ENCODE data around the gene AASS.

The AASS gene

GRCh38 chr7:122132341-122132740, 11.7 kb downstream of the AASS start:
- H3K4me3 ChIP-seq, result no peak overlapping the region
- no peak overlapping the region for H3K27ac ChIP-seq

GRCh38 chr7:122123746-122124145, 20.3 kb downstream of the AASS start:
- Histone ChIP-seq H3K27ac (no peak overlapping the region), H3K4me3 (no peak overlapping the region)

GRCh38 chr7:122118757-122119156, 25.3 kb downstream of the AASS start:
- no peak overlapping the region for H3K27ac ChIP-seq
- H3K4me3 ChIP-seq, result no peak overlapping the region

- H3K4me3 ChIP-seq, result no peak overlapping the region
Observed at GRCh38 chr7:122103064-122103463, 41.0 kb downstream of the AASS start.

GRCh38 chr7:122100021-122100420, 44.0 kb downstream of the AASS start:
- Histone ChIP-seq H3K4me3 (no peak overlapping the region), H3K27ac (no peak overlapping the region)

More at GRCh38 chr7:122103064-122103463, 41.0 kb downstream of the AASS start:
- no peak overlapping the region for H3K27ac ChIP-seq

GRCh38 chr7:122095642-122096041, 48.4 kb downstream of the AASS start:
- no peak overlapping the region for H3K27ac ChIP-seq
- no peak overlapping the region for H3K4me3 ChIP-seq

GRCh38 chr7:122094549-122094948, 49.5 kb downstream of the AASS start:
- Histone ChIP-seq H3K4me3 (no peak overlapping the region), H3K27ac (no peak overlapping the region)

GRCh38 chr7:122092964-122093797, 50.9 kb downstream of the AASS start:
- Histone ChIP-seq H3K4me3 (no peak overlapping the region), H3K27ac (no peak overlapping the region)

GRCh38 chr7:122082670-122083069, 61.4 kb downstream of the AASS start:
- Histone ChIP-seq H3K27ac (no peak overlapping the region), H3K4me3 (no peak overlapping the region)

GRCh38 chr7:122082160-122082559, 61.9 kb downstream of the AASS start:
- Histone ChIP-seq H3K27ac (no peak overlapping the region), H3K4me3 (no peak overlapping the region)

- Histone ChIP-seq H3K27ac (no peak overlapping the region), H3K4me3 (no peak overlapping the region)
Observed at GRCh38 chr7:122073635-122074034, 70.4 kb downstream of the AASS start.

GRCh38 chr7:122072924-122073599, 71.0 kb downstream of the AASS start:
- Histone ChIP-seq H3K27ac (no peak overlapping the region), H3K4me3 (no peak overlapping the region)

GRCh38 chr7:122072272-122072671, 71.8 kb downstream of the AASS start:
- Histone ChIP-seq H3K27ac (no peak overlapping the region), H3K4me3 (no peak overlapping the region)

- Histone ChIP-seq H3K27ac (no peak overlapping the region), H3K4me3 (no peak overlapping the region)
Observed at GRCh38 chr7:122070834-122071233, 73.2 kb downstream of the AASS start.

GRCh38 chr7:122070062-122070461, 74.0 kb downstream of the AASS start:
- no peak overlapping the region for H3K4me3 ChIP-seq

GRCh38 chr7:122068999-122069398, 75.0 kb downstream of the AASS start:
- Histone ChIP-seq H3K27ac (no peak overlapping the region), H3K4me3 (no peak overlapping the region)

More at GRCh38 chr7:122070062-122070461, 74.0 kb downstream of the AASS start:
- no peak overlapping the region for H3K27ac ChIP-seq

GRCh38 chr7:122068046-122068445, 76.0 kb downstream of the AASS start:
- no peak overlapping the region for H3K4me3 ChIP-seq
- no peak overlapping the region for H3K27ac ChIP-seq

GRCh38 chr7:122067077-122067476, 77.0 kb downstream of the AASS start:
- Histone ChIP-seq H3K27ac (no peak overlapping the region), H3K4me3 (no peak overlapping the region)

- H3K27ac ChIP-seq, result no peak overlapping the region
- no peak overlapping the region for H3K4me3 ChIP-seq
Observed at GRCh38 chr7:122064971-122065370, 79.1 kb downstream of the AASS start.

- Histone ChIP-seq H3K4me3 (no peak overlapping the region), H3K27ac (no peak overlapping the region)
Observed at GRCh38 chr7:122063146-122063545, 80.9 kb downstream of the AASS start.

GRCh38 chr7:122059542-122059941, 84.5 kb downstream of the AASS start:
- no peak overlapping the region for H3K27ac ChIP-seq
- no peak overlapping the region for H3K4me3 ChIP-seq

All from skin epidermis (tissue), 12 donors.